Common myeloid progenitor, CD34-positive (primary cell): ENCODE measurements around the gene COQ10B.

Source experiments
- CTCF ChIA-PET: fragments of 350-600 bp; sonication (Branson Sonifier 250); formaldehyde crosslinking; loops from one replicate; lab custom pipeline; 2021; ENCODE audit warnings: antibody characterized with exemption; lab: Charles Lee
- POLR2A ChIA-PET: fragments of 350-600 bp; sonication (Branson Sonifier 250); formaldehyde crosslinking; loops from one replicate; lab custom pipeline; 2021; ENCODE audit warnings: antibody characterized with exemption; lab: Charles Lee
- DNase-seq, 3 donors: peaks; one replicate each; pipeline versions ENCODE4 v3.0.0 to v3.0.0-alpha.2; 2013
- H3K27ac ChIP-seq, 2 experiments: 1 replicate in 1 of 2; 2 replicates in 1 of 2; pipeline ENCODE4 v1.7.0; 2013; ENCODE audit warnings: inconsistent platforms in 2 of 2, low read length in 2 of 2, mild to moderate bottlenecking in 2 of 2, low read depth in 1 of 2, moderate library complexity in 1 of 2; ENCODE audit not compliant: severe bottlenecking in 2 of 2, insufficient read depth in 1 of 2, poor library complexity in 1 of 2
- H3K27me3 ChIP-seq, 5 experiments: replicated peaks in 2 of 5; 1 replicate in 3 of 5; 2 replicates in 2 of 5; pipeline versions ENCODE4 v1.6.1 to v1.7.0; 2013; ENCODE audit warnings: low read length in 4 of 5, mild to moderate bottlenecking in 2 of 5, moderate library complexity in 2 of 5, inconsistent platforms in 1 of 5; ENCODE audit not compliant: insufficient read depth in 5 of 5, control insufficient read depth in 4 of 5
- H3K36me3 ChIP-seq, 4 experiments: 1 replicate in 2 of 4; 2 replicates in 2 of 4; pipeline versions ENCODE4 v1.6.1 to v1.7.0; 2013; ENCODE audit warnings: low read length in 3 of 4, control low read depth in 1 of 4, mild to moderate bottlenecking in 1 of 4; ENCODE audit not compliant: control insufficient read depth in 4 of 4, insufficient read depth in 4 of 4
- H3K4me1 ChIP-seq, 4 experiments: 1 replicate in 3 of 4; 2 replicates in 1 of 4; pipeline versions ENCODE4 v1.6.1 to v1.7.1; 2013; ENCODE audit warnings: low read length in 3 of 4, mild to moderate bottlenecking in 3 of 4, control low read depth in 1 of 4, inconsistent platforms in 1 of 4, moderate library complexity in 1 of 4; ENCODE audit not compliant: control insufficient read depth in 4 of 4, insufficient read depth in 4 of 4; ENCODE audit errors: control extremely low read depth in 1 of 4
- H3K4me3 ChIP-seq, 7 experiments: 1 replicate in 4 of 7; 2 replicates in 3 of 7; pipeline versions ENCODE4 v1.5.1 to v1.7.0; 2013; ENCODE audit warnings: mild to moderate bottlenecking in 7 of 7, low read length in 6 of 7, moderate library complexity in 6 of 7, inconsistent platforms in 2 of 7, low read depth in 2 of 7, control low read depth in 1 of 7; ENCODE audit not compliant: insufficient read depth in 4 of 7, control insufficient read depth in 1 of 7; ENCODE audit errors: extremely low read depth in 1 of 7
- H3K9me3 ChIP-seq, 5 experiments: 1 replicate in 4 of 5; 2 replicates in 1 of 5; pipeline versions ENCODE4 v1.6.1 to v1.7.1; 2013; ENCODE audit warnings: low read length in 4 of 5, mild to moderate bottlenecking in 2 of 5, inconsistent platforms in 1 of 5, low read depth in 1 of 5, moderate library complexity in 1 of 5; ENCODE audit not compliant: control insufficient read depth in 4 of 5, insufficient read depth in 2 of 5; ENCODE audit errors: control extremely low read depth in 1 of 5
- WGBS: methylation state at CpG from one replicate; pipeline ENCODE4 v1.1.5; 2013; ENCODE audit not compliant: insufficient coverage; 5-methylcytosine and 5-hydroxymethylcytosine counted together

COQ10B gene

DNA sequence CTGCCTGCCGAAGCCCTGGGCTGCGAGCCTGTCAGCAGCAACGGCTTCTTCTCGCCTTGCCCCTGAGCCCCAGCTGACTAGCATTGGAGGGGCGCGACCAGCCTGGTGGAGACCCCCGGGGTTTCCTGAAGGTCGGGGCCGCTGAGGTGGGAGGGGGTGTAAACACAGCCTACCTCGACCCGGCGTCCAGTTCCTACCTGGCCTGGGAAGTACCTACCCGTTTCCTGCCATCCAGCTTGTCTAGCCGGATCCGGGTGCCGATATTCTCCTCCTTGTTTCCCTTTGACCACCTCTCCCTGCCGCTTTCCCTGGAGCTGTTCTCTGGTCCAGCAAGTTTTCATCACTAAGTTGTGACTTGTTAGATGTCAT, 63.0 kb downstream of the COQ10B start:
- H3K4me1 ChIP-seq, result peaks cover 10 to 24% (median 20%) of the 10 kb centered on the region in 4 experiments
- H3K27me3 ChIP-seq, result no peaks in the 10 kb centered on the region
- DNase-seq, result no peak
- 0% methylated on average over 5 of the region's 17 CpGs for WGBS
- POLR2A ChIA-PET, result interaction anchor here (0.8 to 3.2 kb wide), 5 partner anchors 13 to 81 kb away, joined by 3 to 34 read pairs (median 6); partner anchors contain the start of genes HSPD1, HSPE1 and SF3B1
- H3K36me3 ChIP-seq, result peaks cover 0 to 16% (median 8%) of the 10 kb centered on the region in 4 experiments
- CTCF ChIA-PET, result interaction anchor here (1.0 kb wide), 1 partner anchor 9 kb away, joined by 3 read pairs; no protein-coding TSS in a partner anchor
- peaks cover 0 to 10% (median 3%) of the 10 kb centered on the region in 5 experiments for H3K9me3 ChIP-seq
- peak overlapping the region; percentile 80 to 95 for H3K27ac ChIP-seq
- H3K4me3 ChIP-seq, result peak overlapping the region; percentile 90 to 98 (median 92)

DNA sequence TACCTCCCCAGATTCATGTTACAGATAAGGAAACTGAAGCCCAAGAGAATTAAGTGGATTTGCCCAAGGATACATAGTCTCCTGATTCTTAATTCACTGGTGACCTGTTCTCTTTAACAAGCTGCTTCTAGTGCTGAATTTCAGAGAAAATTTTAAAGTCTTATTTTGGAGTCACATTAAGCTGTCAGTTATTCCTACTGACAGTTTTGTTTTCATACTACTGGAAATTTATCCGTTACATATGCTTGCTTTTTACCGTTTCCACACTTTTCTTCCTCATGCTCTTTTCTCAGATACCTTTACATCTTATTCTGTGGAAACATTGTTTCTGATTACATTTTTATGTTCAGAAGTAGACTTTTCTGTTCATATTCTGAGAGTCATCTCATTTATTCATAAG, 63.8 kb downstream of the COQ10B start:
- ChIA-PET CTCF (no interaction called here), POLR2A (interaction anchor here (0.6 to 3.2 kb wide), 3 partner anchors 13 to 47 kb away, joined by 4 to 34 read pairs (median 6); partner anchors contain the start of genes HSPD1 and HSPE1)
- Histone ChIP-seq H3K4me1 (peaks cover 10 to 24% (median 20%) of the 10 kb centered on the region in 4 experiments), H3K27ac (peak overlapping the region; percentile 80 to 95), H3K27me3 (no peaks in the 10 kb centered on the region), H3K36me3 (peaks cover 0 to 16% (median 8%) of the 10 kb centered on the region in 4 experiments), H3K4me3 (peak overlapping the region in 6 of 7 experiments; percentile 90 to 98 (median 93)), H3K9me3 (peaks cover 0 to 10% (median 3%) of the 10 kb centered on the region in 5 experiments)
- WGBS, result 80% methylated on average over 1 of the region's 2 CpGs
- DNase-seq, result no peak
